GM23338 (cell line): ENCODE data around the gene MICAL3. TPM values are rescaled to one million over a fixed set of nuclear protein-coding genes. Genes with fewer than 3 reads are reported as not detected.
A peak's percentile ranks its signal among the peaks of the same experiment; 100 is the strongest.
"Not testable (repeated sequence)": the region's sequence is repeated elsewhere in the genome, so short reads cannot be mapped to it uniquely, and the experiment has no call there.

ENCODE experiments used
- ATAC-seq: fragments of 200-7000 bp; cut with Tn5 transposase; 3 replicates; pipeline ENCODE4 v1.9.1; 2020
- DNase-seq: peaks from one replicate; pipeline ENCODE4 v3.0.0-alpha.2; 2015; ENCODE audit warnings: low spot score
- H2AFZ ChIP-seq: fragments of 200-600 bp; sonication (generic); 2 replicates; pipeline ENCODE4 v1.8.0; 2016; ENCODE audit warnings: antibody characterized with exemption, mild to moderate bottlenecking, moderate library complexity
- H3F3A ChIP-seq: fragments of 200-600 bp; sonication (generic); replicated peaks from 2 replicates; pipeline ENCODE4 v1.8.0; 2017; ENCODE audit warnings: antibody characterized with exemption, mixed run types, low read depth
- H3K27ac ChIP-seq: fragments of 200-600 bp; sonication (generic); 2 replicates; pipeline ENCODE4 v1.6.1; 2016; ENCODE audit warnings: low read depth
- H3K27me3 ChIP-seq: fragments of 200-600 bp; sonication (generic); 2 replicates; pipeline ENCODE4 v1.8.0; 2016; ENCODE audit warnings: mild to moderate bottlenecking, mixed run types, moderate library complexity; ENCODE audit not compliant: insufficient read depth
- H3K36me3 ChIP-seq: fragments of 200-600 bp; sonication (generic); 2 replicates; pipeline ENCODE4 v1.8.0; 2016; ENCODE audit warnings: mild to moderate bottlenecking; ENCODE audit not compliant: insufficient read depth
- H3K4me1 ChIP-seq: fragments of 200-600 bp; sonication (generic); 2 replicates; pipeline ENCODE4 v1.8.0; 2016; ENCODE audit warnings: mild to moderate bottlenecking, moderate library complexity; ENCODE audit not compliant: insufficient read depth
- H3K4me2 ChIP-seq: fragments of 200-600 bp; sonication (generic); 2 replicates; pipeline ENCODE4 v1.7.1; 2017; ENCODE audit warnings: mixed run types
- H3K4me3 ChIP-seq: fragments of 200-600 bp; sonication (generic); 2 replicates; pipeline ENCODE4 v1.6.1; 2016; ENCODE audit warnings: mixed run types
- H3K79me2 ChIP-seq: fragments of 200-600 bp; sonication (generic); replicated peaks from 2 replicates; pipeline ENCODE4 v1.8.0; 2017; ENCODE audit warnings: mild to moderate bottlenecking; ENCODE audit not compliant: insufficient read depth
- H3K9me2 ChIP-seq: fragments of 200-600 bp; sonication (generic); 2 replicates; pipeline ENCODE4 v1.8.0; 2017; ENCODE audit not compliant: insufficient read depth
- H4K20me1 ChIP-seq: fragments of 200-600 bp; sonication (generic); replicated peaks from 2 replicates; pipeline ENCODE4 v1.8.0; 2017; ENCODE audit warnings: mild to moderate bottlenecking; ENCODE audit not compliant: insufficient read depth
- H3K27ac Mint-ChIP-seq: 2 replicates; pipeline ENCODE4 v1.8.0; 2020; ENCODE audit warnings: inconsistent platforms, mild to moderate bottlenecking, moderate library complexity, mixed read lengths
- H3K27me3 Mint-ChIP-seq: 3 replicates; pipeline ENCODE4 v1.8.0; 2022; ENCODE audit warnings: low read depth, mild to moderate bottlenecking, moderate library complexity, mixed read lengths, inconsistent platforms; ENCODE audit not compliant: insufficient read depth, poor library complexity
- H3K36me3 Mint-ChIP-seq: 3 replicates; pipeline ENCODE4 v1.8.0; 2021; ENCODE audit warnings: low read depth, mild to moderate bottlenecking, inconsistent platforms, moderate library complexity, mixed read lengths
- H3K4me1 Mint-ChIP-seq: 3 replicates; pipeline ENCODE4 v1.8.0; 2020; ENCODE audit warnings: mild to moderate bottlenecking, inconsistent platforms, mixed read lengths
- H3K4me3 Mint-ChIP-seq: 3 replicates; pipeline ENCODE4 v1.8.0; 2021; ENCODE audit warnings: moderate library complexity, mild to moderate bottlenecking, inconsistent platforms, mixed read lengths
- H3K9me3 Mint-ChIP-seq: 3 replicates; pipeline ENCODE4 v1.8.0; 2020; ENCODE audit warnings: moderate library complexity, mild to moderate bottlenecking, inconsistent platforms, mixed read lengths
- CREB1 ChIP-seq: fragments of 250-450 bp; sonication (Bioruptor Pico); IDR thresholded peaks from 2 replicates; pipeline ENCODE4 v1.5.0; 2020; ENCODE audit warnings: low read depth, mild to moderate bottlenecking, moderate library complexity
- POLR2AphosphoS5 ChIP-seq: IDR thresholded peaks from 2 replicates; pipeline ENCODE4 v1.6.1; 2016; ENCODE audit warnings: antibody characterized with exemption, low read depth
- STAT1 ChIP-seq: IDR thresholded peaks from one replicate; pipeline ENCODE4 v1.6.1; 2016; ENCODE audit warnings: antibody characterized with exemption; ENCODE audit not compliant: unreplicated experiment
- ZNF114 ChIP-seq: fragments of 250-450 bp; sonication (Bioruptor Pico); IDR thresholded peaks from 2 replicates; pipeline ENCODE4 v1.5.0; 2020; ENCODE audit warnings: mild to moderate bottlenecking, moderate library complexity
- ZNF331 ChIP-seq: fragments of 250-450 bp; sonication (Bioruptor Pico); IDR thresholded peaks from 2 replicates; pipeline ENCODE4 v1.5.0; 2020; ENCODE audit warnings: low read depth, mild to moderate bottlenecking, moderate library complexity
- polyA plus RNA-seq: library from polyadenylated mRNA; unstranded; fragments of >200 nt; fragmentation: Nextera tagmentation; extraction: Ambion mirVana; gene quantifications from 2 replicates; pipeline ENCODE4 v1.2.1, GENCODE V29; 2016
- total RNA-seq: library from RNA; depleted of rRNA; stranded (reverse); fragments of >200 nt; shearing (Covaris generic); gene quantifications from 2 replicates; pipeline ENCODE4 v1.2.3, GENCODE V29; 2014
- TF ChIP-seq, protein P1 (sequence below), 2 experiments: fragments of 200-600 bp in 1 of 2; sonication (generic) in 1 of 2; conservative IDR thresholded peaks; 2 replicates each; pipeline versions ENCODE4 v1.5.1 to v1.6.1; 2016 to 2017; ENCODE audit warnings: antibody characterized with exemption in 2 of 2, low read depth in 2 of 2, mild to moderate bottlenecking in 2 of 2, moderate library complexity in 1 of 2

The MICAL3 gene
- total and polyA plus RNA-seq, 2 experiments from 2014 or later: 10.1 to 33.9 TPM

- no peaks in the 10 kb centered on the region for H3K36me3 ChIP-seq
- no peaks in the 10 kb centered on the region for H3K79me2 ChIP-seq
- H3K27me3 ChIP-seq: no peaks in the 10 kb centered on the region
- Mint-ChIP-seq H3K9me3 (no peaks in the 10 kb centered on the region), H3K27me3 (peaks cover 9% of the 10 kb centered on the region), H3K27ac (no peak overlapping the region), H3K4me1 (peaks cover 3% of the 10 kb centered on the region; the same call in 1 of the 3 replicates), H3K36me3 (no peaks in the 10 kb centered on the region), H3K4me3 (no peak overlapping the region)
- no peak overlapping the region for H2AFZ ChIP-seq
- no peaks in the 10 kb centered on the region for H3F3A ChIP-seq
- no peak overlapping the region for H3K27ac ChIP-seq
- TF ChIP-seq STAT1: no peak
- TF ChIP-seq POLR2AphosphoS5: no peak
- TF ChIP-seq ZNF331 (CRISPR knock-in tag): no peak
- ATAC-seq (no peak), DNase-seq (no peak)
- H3K4me3 ChIP-seq: no peak overlapping the region
- no peak overlapping the region for H3K4me2 ChIP-seq
- H3K4me1 ChIP-seq: no peaks in the 10 kb centered on the region
- no peaks in the 10 kb centered on the region for H3K9me2 ChIP-seq
- H4K20me1 ChIP-seq: no peaks in the 10 kb centered on the region
Observed at GRCh38 chr22:18008136-18008535, 16.2 kb downstream of the MICAL3 start.

DNA sequence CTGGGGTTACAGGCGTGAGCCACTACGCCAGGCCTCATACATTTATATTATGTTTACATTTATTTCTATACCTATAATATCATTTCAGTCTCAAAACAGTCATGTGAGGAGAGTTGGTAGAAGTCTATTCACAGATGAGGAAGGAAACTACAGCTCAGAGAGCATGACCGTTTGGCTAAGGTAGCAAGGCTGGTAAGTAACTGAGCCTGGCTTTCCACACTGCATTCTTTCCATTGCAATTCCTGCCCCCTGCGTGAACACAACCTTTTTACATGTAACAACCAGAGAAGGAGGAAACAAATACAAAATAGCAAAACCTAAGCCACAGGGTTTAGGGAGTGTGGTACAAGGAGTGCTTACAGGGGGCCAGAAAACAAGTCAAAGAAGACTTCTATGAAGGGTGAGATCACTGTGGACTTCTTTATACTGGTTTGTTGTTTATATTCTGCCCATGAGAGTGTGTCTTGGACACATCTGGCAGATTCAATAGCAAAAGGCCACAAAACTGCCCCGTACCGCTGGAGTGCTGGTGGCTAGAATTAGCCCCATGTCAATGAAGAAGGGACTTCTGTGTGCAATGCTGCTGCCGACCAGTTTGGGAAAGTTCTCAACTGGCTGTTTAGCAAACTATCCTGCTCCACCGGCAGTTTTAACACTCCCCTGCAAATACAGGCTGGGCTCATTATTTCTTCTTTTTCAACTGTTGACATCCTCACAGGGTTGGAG is 19.0 kb downstream of the MICAL3 start:
- no peaks in the 10 kb centered on the region for H4K20me1 ChIP-seq
- H3K9me3 Mint-ChIP-seq: peaks cover 8% of the 10 kb centered on the region; the same call in 1 of the 3 replicates

DNA sequence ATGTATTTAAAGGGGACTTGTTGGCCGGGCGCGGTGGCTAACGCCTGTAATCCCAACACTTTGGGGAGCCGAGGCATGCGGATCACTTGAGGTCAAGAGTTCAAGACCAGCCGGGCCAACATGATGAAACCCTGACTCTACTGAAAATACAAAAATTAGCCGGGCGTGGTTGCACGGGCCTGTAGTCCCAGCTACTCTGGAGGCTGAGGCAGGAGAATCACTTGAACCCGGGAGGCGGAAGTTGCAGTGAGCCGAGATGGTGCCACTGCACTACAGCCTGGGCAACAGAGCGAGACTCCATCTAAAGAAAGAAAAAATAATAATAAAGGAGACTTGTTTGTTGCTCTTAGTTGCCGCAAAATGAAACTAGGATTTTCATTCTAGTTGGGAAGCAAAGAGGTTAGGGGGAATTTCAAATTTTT is 22.5 kb downstream of the MICAL3 start:
- not testable (repeated sequence) for H3K4me1 ChIP-seq, H3K4me3 ChIP-seq, H3K4me2 ChIP-seq, H3K9me2 ChIP-seq, H3K36me3 Mint-ChIP-seq, H3K27me3 ChIP-seq, H3K27ac ChIP-seq, H3K9me3 Mint-ChIP-seq, ATAC-seq, H2AFZ ChIP-seq, H3K36me3 ChIP-seq, H3K4me1 Mint-ChIP-seq, H3F3A ChIP-seq, DNase-seq
- 0 out of 2 replicates have a peak, but pooled peaks have one; percentile 66 for TF ChIP-seq ZNF114 (CRISPR knock-in tag)
- peaks cover 14% of the 10 kb centered on the region for H3K27me3 Mint-ChIP-seq
- peak overlapping the region; percentile 88 for H3K4me3 Mint-ChIP-seq
- Histone ChIP-seq H4K20me1 (peaks cover 16% of the 10 kb centered on the region; the same call in 1 of the 2 replicates), H3K79me2 (peaks cover 35% of the 10 kb centered on the region)
- peak overlapping the region; percentile 31; the same call in 1 of the 2 replicates for H3K27ac Mint-ChIP-seq

More for the DNA sequence above, 19.0 kb downstream of the MICAL3 start:
- ATAC-seq (no peak), DNase-seq (no peak)
- H3K4me2 ChIP-seq: no peak overlapping the region
- H3F3A ChIP-seq: no peaks in the 10 kb centered on the region
- Mint-ChIP-seq H3K36me3 (no peaks in the 10 kb centered on the region), H3K4me1 (peaks cover 3% of the 10 kb centered on the region; the same call in 1 of the 3 replicates), H3K4me3 (no peak overlapping the region), H3K27me3 (peaks cover 16% of the 10 kb centered on the region), H3K27ac (no peak overlapping the region)
- H3K4me3 ChIP-seq: no peak overlapping the region
- no peaks in the 10 kb centered on the region for H3K4me1 ChIP-seq
- H2AFZ ChIP-seq: no peak overlapping the region; the same call in 1 of the 2 replicates
- H3K27me3 ChIP-seq: no peaks in the 10 kb centered on the region
- H3K79me2 ChIP-seq: peaks cover under 1% of the 10 kb centered on the region; the same call in 1 of the 2 replicates
- no peaks in the 10 kb centered on the region; the same call in 1 of the 2 replicates for H3K9me2 ChIP-seq
- no peak for TF ChIP-seq CREB1
- TF ChIP-seq, protein P1, sequence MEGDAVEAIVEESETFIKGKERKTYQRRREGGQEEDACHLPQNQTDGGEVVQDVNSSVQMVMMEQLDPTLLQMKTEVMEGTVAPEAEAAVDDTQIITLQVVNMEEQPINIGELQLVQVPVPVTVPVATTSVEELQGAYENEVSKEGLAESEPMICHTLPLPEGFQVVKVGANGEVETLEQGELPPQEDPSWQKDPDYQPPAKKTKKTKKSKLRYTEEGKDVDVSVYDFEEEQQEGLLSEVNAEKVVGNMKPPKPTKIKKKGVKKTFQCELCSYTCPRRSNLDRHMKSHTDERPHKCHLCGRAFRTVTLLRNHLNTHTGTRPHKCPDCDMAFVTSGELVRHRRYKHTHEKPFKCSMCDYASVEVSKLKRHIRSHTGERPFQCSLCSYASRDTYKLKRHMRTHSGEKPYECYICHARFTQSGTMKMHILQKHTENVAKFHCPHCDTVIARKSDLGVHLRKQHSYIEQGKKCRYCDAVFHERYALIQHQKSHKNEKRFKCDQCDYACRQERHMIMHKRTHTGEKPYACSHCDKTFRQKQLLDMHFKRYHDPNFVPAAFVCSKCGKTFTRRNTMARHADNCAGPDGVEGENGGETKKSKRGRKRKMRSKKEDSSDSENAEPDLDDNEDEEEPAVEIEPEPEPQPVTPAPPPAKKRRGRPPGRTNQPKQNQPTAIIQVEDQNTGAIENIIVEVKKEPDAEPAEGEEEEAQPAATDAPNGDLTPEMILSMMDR (conservative IDR thresholded peaks at IDR 0.05; ENCODE audit: low read depth in 2 of 2): no peak
- no peaks in the 10 kb centered on the region for H3K36me3 ChIP-seq
- no peak overlapping the region for H3K27ac ChIP-seq
